HG02623 (cell line): Measurements from ENCODE around the gene NMRK1.

ENCODE experiments used
- ATAC-seq: cut with Tn5 transposase; IDR thresholded peaks from one replicate; pipeline ENCODE4 v1.9.1; 2021; ENCODE audit warnings: moderate library complexity; ENCODE audit not compliant: unreplicated experiment

Gene NMRK1

GRCh38 chr9:75102177-75102790, 14.3 kb upstream of the NMRK1 start:
- ATAC-seq, result no peak

DNA sequence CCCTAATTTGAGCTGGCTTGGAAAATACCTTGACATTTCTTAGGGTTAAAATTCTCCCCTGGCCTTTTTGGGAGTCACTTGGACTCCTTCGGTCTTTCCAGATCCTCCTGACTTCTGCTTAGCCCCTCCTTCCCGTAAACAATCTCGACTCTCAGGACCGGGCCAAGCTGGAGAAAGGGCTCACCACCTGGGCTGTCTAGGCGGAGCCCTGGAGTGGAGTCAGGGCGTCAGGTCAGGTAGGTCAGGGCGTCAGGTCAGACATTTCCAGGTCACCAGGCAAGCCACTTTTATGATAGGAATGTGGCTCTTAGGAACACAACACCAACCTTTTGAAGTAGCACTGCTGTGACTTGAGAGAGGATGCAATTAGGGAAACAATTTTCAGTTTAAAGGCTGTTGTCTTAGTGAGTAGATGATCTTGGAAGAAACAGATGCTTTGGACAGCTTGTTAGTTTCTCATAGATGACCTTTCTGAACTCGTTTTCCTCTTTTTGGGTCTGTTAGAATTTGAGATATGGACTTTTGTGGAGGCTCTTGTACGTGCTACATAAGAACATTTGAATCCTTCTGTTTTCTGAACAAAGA, 13.1 kb upstream of the NMRK1 start:
- no peak for ATAC-seq

DNA sequence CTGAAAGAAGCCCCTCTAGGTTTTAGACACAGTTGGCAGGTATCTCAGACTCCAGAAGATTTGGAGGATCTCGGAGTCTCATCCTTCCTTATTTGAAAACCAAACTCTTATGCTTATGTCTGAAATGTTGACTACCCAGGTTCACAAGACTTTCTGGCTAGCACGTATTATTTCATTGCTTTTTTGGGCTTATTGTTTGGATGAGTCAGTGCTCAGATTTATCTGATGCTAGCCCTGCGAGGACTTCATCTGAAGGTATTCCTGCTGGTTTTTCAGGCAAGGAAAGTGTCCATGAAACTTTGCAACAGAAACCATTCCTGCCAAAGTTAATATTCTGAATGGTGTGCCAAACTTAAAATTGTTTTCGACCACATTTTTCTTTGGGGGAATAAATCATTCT, 8.8 kb upstream of the NMRK1 start:
- ATAC-seq, result no peak

DNA sequence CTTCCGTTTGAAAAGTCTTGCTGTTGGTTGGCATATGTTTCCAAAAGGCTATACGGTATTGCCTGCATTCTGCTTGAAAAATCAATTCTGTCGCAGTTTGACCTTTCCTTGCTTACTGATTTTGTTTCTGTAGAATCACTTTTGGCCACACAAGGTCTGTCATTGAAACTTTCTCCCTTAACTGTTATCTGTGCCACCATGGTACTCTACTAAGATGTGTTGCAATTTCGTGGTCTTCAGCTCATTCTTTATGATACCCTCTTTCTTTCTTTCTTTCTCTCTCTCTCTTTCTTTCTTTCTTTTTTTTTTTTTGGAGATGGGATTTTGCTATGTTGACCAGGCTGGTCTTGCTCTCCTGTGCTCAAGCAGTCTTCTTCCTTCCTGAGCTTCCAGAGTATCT, 4.8 kb upstream of the NMRK1 start:
- no peak for ATAC-seq

GRCh38 chr9:75090579-75090978, 2.6 kb upstream of the NMRK1 start:
- no peak for ATAC-seq

GRCh38 chr9:75089373-75089766, 1.4 kb upstream of the NMRK1 start:
- no peak for ATAC-seq

- peak; percentile 29 for ATAC-seq
These were observed 854 bp upstream of the NMRK1 start for GRCh38 chr9:75088646-75089372.

DNA sequence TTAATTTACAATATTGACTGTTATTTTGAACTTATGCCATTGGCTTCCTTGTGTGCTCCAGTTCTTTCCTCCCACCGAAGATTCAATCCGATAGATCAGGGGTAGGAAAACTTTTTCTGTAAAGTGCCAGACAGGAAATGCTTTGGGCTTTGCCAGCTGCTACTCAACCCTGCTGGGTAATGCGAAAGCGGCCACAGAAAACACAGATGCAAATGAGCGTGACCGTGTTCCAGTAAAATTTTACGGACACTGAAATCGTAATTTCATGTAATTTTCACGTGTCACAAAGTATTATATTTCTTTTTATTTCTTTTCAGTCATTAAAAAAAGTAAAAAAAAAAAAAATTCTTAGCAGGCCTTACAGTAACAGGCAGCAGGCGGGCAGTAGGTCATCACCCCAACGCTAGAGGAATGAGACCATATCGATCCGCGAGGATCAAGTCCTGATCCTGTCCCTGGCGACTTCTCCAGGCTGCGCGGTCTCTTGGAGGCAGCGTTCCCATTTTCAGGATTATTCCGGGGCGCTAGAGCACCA, 599 bp downstream of the NMRK1 start:
- peak; percentile 20 for ATAC-seq

DNA sequence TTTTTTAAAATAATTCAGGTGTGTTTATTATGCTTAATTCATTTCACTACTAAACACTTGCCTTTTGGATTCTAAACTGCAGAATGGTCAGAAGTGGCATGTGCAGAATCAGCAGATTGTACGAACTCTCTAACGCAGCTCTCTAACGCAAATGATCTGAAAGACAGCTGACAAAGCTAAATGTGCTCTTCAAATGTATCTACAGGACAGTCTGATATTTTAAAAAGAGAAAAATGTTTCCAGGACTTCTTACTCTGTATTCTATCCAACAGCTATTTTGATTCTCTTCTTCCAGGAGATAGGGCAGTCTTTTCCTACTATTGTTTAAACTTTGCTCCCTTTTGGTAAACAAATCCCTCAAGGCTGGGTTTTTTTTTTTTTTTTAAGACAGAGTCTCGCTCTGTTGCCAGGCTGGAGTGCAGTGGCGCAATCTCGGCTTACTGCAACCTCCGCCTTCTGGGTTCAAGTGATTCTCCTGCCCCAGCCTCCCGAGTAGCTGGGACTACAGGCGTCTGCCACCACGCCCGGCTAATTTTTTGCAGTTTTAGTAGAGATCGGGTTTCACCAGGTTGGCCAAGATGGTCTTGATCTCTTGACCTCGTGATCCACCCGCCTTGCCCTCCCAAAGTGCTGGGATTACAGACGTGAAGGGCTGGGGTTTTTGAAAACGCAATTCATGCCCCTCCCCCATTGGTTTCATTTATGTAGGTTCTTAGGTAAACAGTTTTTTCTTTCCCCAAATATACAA, 1.2 kb downstream of the NMRK1 start:
- no peak for ATAC-seq

DNA sequence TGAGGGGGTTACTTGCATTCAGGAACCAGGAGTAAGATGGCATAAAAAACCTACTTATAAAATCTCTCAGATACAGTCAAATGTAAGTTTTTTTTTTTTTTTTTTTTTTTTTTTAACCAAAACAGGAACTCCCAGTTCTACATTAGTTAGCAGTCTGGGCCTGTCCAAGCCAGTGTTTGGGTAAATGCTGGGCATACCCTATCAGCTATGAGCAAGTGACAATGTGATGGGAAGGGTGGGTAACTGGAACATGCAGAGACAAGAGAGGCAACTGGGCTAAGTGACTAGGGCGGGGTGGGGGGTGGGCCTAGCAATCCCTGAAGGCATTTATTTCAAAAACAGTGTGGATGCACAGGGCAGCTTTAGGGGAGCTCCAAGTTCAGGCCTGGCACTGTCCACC, 2.3 kb downstream of the NMRK1 start:
- ATAC-seq, result no peak

DNA sequence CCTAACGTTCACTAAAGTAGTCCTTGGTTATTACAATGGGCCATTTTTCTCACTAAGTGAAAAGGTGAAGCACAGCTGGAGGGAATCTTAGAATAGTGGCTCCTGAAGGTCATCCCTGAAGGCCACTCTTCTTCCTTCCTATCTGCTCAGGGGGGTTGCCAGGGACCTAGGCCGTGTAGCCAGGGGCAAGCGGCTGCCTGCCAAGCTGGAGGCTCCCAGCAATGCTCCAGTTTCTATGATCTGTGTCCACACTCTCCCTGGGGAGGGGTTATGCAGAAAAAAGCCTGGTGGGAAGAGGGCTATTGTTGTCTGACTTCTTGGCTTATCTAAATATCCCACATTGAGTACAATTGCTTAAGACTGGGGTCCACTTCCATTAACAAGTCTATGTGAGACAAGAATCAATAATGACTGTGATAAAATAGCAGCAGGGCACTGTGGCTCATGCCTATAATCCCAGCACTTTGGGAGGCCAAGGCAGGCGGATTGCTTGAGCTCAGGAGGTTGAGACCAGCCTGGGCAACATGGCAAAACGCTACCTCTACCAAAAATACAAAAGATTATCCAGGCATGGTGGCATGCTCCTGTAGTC, 3.8 kb downstream of the NMRK1 start:
- ATAC-seq, result no peak

DNA sequence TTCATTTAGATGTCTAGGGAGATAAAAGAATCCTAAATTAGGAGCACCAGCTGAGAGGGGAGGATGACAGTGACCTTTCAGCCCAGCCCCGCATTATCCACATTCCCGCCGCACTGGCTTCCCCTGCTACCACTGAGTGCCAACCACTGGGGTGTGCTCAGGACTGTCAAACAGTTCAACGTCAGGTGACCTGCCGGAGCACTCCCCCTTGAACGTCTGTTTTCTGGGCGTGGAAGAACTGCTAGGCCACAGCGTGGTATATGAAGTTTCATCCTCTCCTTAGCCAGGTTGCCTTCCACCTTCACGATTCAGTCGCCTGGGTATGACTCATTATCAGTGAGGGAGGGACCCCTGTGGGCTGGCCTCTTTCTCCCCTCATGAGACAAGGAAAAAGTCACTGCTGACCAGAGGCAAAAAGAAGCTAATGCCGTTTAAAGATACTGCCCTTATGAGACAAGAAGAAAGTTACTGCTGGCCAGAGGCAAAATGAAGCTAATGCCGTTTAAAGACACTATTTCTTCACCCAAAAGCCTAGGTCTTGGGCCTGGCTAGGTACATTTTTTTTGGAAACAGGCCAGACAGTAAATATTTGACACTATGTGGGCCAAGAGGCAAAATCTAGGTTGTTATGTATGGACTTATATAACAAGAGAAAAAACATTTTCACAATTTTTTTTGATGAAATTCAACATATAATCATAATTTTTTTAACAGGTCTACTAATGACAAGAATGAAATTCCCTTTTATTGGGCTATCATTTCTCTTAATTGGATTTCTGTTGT, 4.6 kb downstream of the NMRK1 start:
- ATAC-seq, result no peak

GRCh38 chr9:75081632-75082031, 6.3 kb downstream of the NMRK1 start:
- no peak for ATAC-seq

DNA sequence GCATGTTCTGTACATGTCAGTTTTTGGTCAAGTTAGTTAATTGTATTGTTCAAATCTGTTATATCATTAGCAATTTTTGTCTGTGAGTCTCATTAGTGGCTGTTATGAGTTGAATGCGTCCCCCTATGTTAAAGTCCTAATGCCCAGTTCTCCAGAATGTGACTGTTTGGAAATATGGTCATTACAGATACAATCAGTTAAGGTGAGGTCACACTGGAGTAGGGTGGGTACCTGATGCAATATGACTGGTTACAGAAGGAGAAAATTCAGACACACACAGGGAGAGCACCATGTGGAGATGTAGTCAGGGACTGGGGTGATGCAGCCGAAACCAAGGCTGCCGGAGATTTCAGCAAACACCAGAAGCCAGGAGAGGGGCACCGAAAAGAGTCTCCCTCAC, 15.1 kb downstream of the NMRK1 start:
- no peak for ATAC-seq

- ATAC-seq, result peak; percentile 76
These were observed 16.3 kb downstream of the NMRK1 start for GRCh38 chr9:75071530-75072122.

GRCh38 chr9:75069171-75069570, 18.8 kb downstream of the NMRK1 start:
- no peak for ATAC-seq

DNA sequence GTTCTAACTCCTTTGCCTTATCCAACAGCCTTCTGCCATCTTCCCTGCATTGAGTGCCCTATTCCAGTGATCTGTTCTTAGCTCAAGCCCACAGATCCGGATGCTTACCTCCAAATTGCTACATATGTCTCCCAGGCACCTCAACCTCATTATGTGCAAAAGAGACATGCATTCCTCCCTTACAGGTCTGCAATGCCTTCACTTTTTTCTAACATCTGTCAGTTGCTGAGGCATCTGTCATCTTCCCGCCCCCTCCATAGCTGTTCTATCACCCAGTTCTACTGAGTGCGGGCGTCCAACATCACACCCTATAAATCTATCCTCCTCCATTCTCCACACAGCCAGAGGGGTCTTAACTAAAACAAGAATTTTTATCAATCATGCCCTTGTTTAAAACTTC, 20.1 kb downstream of the NMRK1 start:
- ATAC-seq, result no peak

- ATAC-seq, result no peak
These were observed 22.4 kb downstream of the NMRK1 start for GRCh38 chr9:75065510-75065909.

GRCh38 chr9:75064307-75065025, 23.5 kb downstream of the NMRK1 start:
- ATAC-seq, result no peak
